SK-N-MC (cell line): Measurements from ENCODE around the gene ARHGAP31.
"Not testable (repeated sequence)": the region's sequence is repeated elsewhere in the genome, so short reads cannot be mapped to it uniquely, and the experiment has no call there.

ENCODE experiments used
- DNase-seq: peaks from one replicate; pipeline ENCODE4 v3.0.0-alpha.2; 2011; ENCODE audit warnings: low read depth, low spot score
- H3K27ac ChIP-seq: fragments of 200-600 bp; sonication (generic); 2 replicates; pipeline ENCODE4 v1.5.1; 2016; ENCODE audit warnings: mixed run types
- H3K36me3 ChIP-seq: fragments of 200-600 bp; sonication (generic); 2 replicates; pipeline ENCODE4 v1.6.1; 2017; ENCODE audit warnings: antibody characterized with exemption, low read length, mixed read lengths; ENCODE audit not compliant: insufficient read depth
- H3K4me3 ChIP-seq: fragments of 200-600 bp; sonication (generic); 2 replicates; pipeline ENCODE4 v1.5.1; 2016
- H3K9ac ChIP-seq: fragments of 200-600 bp; sonication (generic); 2 replicates; pipeline ENCODE4 v1.8.0; 2017; ENCODE audit warnings: mixed run types, mixed read lengths; ENCODE audit not compliant: insufficient read length
- H3K9me3 ChIP-seq: fragments of 200-600 bp; sonication (generic); 2 replicates; pipeline ENCODE4 v1.6.1; 2017; ENCODE audit warnings: low read depth, mild to moderate bottlenecking, antibody characterized with exemption, low read length, moderate library complexity, mixed read lengths
- EZH2 ChIP-seq: fragments of 200-600 bp; sonication (generic); IDR thresholded peaks from one replicate; pipeline ENCODE4 v1.6.1; 2017; ENCODE audit warnings: antibody characterized with exemption
- FOXP2 ChIP-seq: optimal IDR thresholded peaks from 2 replicates; pipeline ENCODE3; 2011; ENCODE audit warnings: mild to moderate bottlenecking, moderate library complexity; ENCODE audit not compliant: insufficient read depth; ENCODE audit errors: extremely low read length, control extremely low read depth
- POLR2AphosphoS5 ChIP-seq: IDR thresholded peaks from 2 replicates; pipeline ENCODE4 v1.6.1; 2012; ENCODE audit warnings: mild to moderate bottlenecking, low read depth, low read length, borderline replicate concordance

ARHGAP31 gene

GRCh38 chr3:119346076-119346496, 51.9 kb downstream of the ARHGAP31 start:
- Histone ChIP-seq H3K9me3 (no peaks in the 10 kb centered on the region), H3K27ac (no peak overlapping the region), H3K36me3 (no peaks in the 10 kb centered on the region), H3K4me3 (no peak overlapping the region), H3K9ac (no peak overlapping the region)
- no peak for DNase-seq
- no peak for TF ChIP-seq FOXP2
- no peak for TF ChIP-seq EZH2
- TF ChIP-seq POLR2AphosphoS5: no peak

DNA sequence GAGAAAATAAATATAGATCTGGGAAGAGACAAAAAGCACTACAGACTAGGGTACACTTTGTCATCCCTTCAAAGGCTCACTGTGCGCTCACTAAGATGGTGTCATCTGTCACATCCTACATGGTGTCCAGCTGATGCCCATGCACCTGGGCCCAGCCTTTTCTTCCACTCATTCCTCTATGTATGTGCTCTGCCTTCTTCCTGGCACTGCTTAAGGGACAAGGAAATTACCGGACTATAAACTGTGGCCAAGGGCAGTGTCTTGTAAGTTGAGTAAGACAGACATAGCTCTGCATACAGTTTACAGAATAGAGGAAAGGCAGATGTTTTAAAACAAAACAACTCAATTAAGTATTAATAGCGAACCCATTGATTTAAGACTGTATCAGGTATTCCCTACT, 52.9 kb downstream of the ARHGAP31 start:
- H3K4me3 ChIP-seq: no peak overlapping the region
- H3K9me3 ChIP-seq: no peaks in the 10 kb centered on the region
- no peak for TF ChIP-seq FOXP2
- no peak for TF ChIP-seq POLR2AphosphoS5
- no peak for TF ChIP-seq EZH2
- no peak overlapping the region for H3K9ac ChIP-seq
- no peak for DNase-seq
- H3K36me3 ChIP-seq: no peaks in the 10 kb centered on the region
- H3K27ac ChIP-seq: no peak overlapping the region

DNA sequence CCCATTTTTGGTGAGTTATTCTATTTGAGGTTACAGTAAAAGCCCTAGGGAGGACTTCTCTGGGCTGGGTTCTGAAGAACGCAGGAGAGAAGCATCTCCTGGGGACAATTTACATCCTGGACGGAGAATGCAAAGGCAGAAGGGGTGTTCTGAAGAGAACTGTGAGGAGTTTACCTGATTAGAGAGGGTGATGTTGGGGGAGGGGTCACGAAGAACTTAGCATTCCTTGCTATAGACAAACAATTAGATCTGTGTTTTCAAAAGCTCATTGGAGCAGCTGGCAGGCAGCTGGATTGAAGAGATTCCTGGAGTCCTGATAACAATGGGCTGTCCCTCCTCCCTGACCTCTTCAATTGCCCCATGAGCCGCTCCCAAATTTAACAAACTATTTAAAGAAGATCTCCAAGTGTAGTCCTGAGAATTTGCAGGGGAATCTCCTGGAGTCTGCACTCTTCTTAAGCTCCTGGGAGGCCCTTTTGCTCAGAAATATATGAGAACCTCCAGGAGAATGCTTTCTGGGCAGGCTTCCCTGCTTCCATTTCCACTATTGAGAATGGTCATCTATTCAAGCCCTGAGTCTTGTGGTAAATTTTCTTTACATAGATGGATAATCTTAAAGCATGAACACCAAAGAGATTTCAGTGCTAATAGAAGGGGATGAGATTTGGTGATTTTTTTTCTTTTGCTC, 55.3 kb downstream of the ARHGAP31 start:
- DNase-seq: no peak
- no peaks in the 10 kb centered on the region for H3K36me3 ChIP-seq
- H3K9ac ChIP-seq: peak overlapping the region; percentile 20
- TF ChIP-seq POLR2AphosphoS5 (no peak), EZH2 (no peak), FOXP2 (no peak)
- peak overlapping the region; percentile 75 for H3K27ac ChIP-seq
- peak overlapping the region; percentile 56 for H3K4me3 ChIP-seq
- H3K9me3 ChIP-seq: no peaks in the 10 kb centered on the region

- Histone ChIP-seq H3K36me3 (no peaks in the 10 kb centered on the region), H3K4me3 (peak overlapping the region; percentile 56), H3K27ac (peak overlapping the region; percentile 75; the same call in 1 of the 2 replicates), H3K9me3 (no peaks in the 10 kb centered on the region), H3K9ac (peak overlapping the region; percentile 20)
- DNase-seq: no peak
- TF ChIP-seq EZH2 (no peak), FOXP2 (no peak), POLR2AphosphoS5 (no peak)
Observed at GRCh38 chr3:119350114-119350513, 55.9 kb downstream of the ARHGAP31 start.

DNA sequence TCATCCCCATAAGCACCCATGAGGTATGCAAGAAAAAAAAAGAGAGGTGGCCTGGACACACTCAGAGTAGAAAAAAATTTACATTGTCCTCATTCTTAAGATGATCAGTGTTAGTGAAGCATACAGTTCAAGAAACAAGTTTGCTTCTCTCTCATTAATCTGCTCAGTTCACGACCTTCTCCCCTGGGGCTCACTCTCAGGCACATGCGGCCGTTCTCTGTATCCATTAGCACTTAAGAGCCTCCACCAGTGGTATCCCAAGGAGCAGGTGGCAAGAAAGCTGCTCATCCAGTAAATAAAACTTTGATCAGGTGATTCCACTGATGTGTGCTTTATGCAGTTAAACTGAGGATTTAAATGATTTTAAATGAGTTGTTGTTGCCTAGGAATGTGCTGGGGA, 57.4 kb downstream of the ARHGAP31 start:
- no peak for TF ChIP-seq EZH2
- no peak for TF ChIP-seq POLR2AphosphoS5
- TF ChIP-seq FOXP2: no peak
- Histone ChIP-seq H3K4me3 (no peak overlapping the region), H3K9ac (no peak overlapping the region)

GRCh38 chr3:119352034-119352609, 57.9 kb downstream of the ARHGAP31 start:
- Histone ChIP-seq H3K4me3 (no peak overlapping the region), H3K9me3 (no peaks in the 10 kb centered on the region), H3K27ac (0 out of 2 replicates have a peak overlapping the region, but pooled peaks have one; percentile 32), H3K9ac (no peak overlapping the region), H3K36me3 (no peaks in the 10 kb centered on the region)
- TF ChIP-seq POLR2AphosphoS5 (no peak), FOXP2 (no peak), EZH2 (no peak)
- no peak for DNase-seq

More for the DNA sequence above, 57.4 kb downstream of the ARHGAP31 start:
- Histone ChIP-seq H3K9me3 (no peaks in the 10 kb centered on the region), H3K36me3 (no peaks in the 10 kb centered on the region), H3K27ac (no peak overlapping the region)
- DNase-seq: no peak

DNA sequence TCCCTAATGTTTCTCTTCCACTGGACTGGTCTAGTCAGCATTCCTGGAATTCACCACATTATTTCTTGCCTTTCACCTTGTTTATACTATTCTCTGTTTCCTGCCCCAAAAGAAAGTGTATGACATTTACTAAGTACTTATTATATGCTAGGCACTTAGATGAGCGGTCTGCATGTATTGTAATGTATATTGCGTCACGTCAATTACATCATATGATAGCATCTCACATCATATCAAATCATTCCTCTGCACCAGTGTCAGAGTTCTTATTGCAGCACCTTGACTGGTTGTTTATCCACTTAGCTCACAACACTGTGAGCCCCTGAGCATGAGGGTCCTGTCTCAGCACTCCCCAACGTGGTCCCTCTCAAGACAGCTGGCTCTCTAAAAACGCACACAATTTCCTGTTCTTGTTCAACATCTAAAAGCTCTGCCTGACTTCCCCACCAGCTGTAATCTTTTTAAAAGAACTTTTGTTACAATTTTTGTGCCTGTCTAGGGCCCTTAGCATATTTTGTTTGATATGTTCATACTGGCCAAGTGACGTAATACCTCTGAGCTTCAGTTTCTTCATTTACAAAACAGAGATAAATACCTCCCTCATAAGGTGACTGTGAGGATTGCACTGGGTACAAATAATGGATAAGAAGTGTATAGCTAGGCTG, 58.8 kb downstream of the ARHGAP31 start:
- TF ChIP-seq POLR2AphosphoS5: no peak
- TF ChIP-seq FOXP2: no peak
- no peak for TF ChIP-seq EZH2
- no peak for DNase-seq
- Histone ChIP-seq H3K4me3 (no peak overlapping the region), H3K36me3 (no peaks in the 10 kb centered on the region), H3K9me3 (no peaks in the 10 kb centered on the region), H3K27ac (no peak overlapping the region), H3K9ac (no peak overlapping the region)

GRCh38 chr3:119355608-119356007, 61.4 kb downstream of the ARHGAP31 start:
- not testable (repeated sequence) for H3K9ac ChIP-seq, H3K36me3 ChIP-seq, H3K9me3 ChIP-seq, H3K4me3 ChIP-seq, H3K27ac ChIP-seq, DNase-seq

DNA sequence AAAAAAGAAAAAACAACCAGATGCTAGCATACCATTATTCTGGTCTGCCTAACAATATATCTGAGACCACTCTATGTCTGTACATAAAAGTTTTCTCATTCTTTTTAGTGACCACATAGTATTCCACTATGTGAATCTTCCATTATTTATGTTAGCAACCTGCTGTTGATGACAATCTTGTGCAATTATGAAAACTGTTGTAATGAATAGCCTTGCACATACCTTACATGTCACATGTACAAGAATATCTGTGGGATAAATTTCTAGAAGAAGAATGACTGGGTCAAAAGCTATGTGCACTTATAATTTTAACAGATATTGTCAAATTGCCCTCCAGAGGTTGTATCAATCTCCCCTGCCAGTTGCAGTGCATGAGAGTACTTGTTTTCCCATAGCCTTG, 62.5 kb downstream of the ARHGAP31 start:
- no peak overlapping the region for H3K4me3 ChIP-seq
- H3K36me3 ChIP-seq: no peaks in the 10 kb centered on the region
- no peaks in the 10 kb centered on the region for H3K9me3 ChIP-seq
- no peak for DNase-seq
- TF ChIP-seq POLR2AphosphoS5 (no peak), EZH2 (no peak), FOXP2 (no peak)
- H3K9ac ChIP-seq: no peak overlapping the region
- H3K27ac ChIP-seq: no peak overlapping the region
